Measurements from ENCODE around the gene RTL3. TPM values are rescaled to one million over a fixed set of nuclear protein-coding genes. Genes with fewer than 3 reads are reported as not detected.

RTL3 gene
- total and polyA plus RNA-seq, 2 donors from 2014 or later, result not detected

- no peak overlapping the region for H3K27ac ChIP-seq (ENCODE audit: low read depth in 2 of 2, low read length in 2 of 2)
- FAIRE-seq (no peak), DNase-seq (no peak)
- H3K36me3 ChIP-seq (ENCODE audit: control insufficient read depth in 2 of 3, insufficient read depth in 3 of 3, low read length in 3 of 3), result no peaks in the 10 kb centered on the region
- H3K4me3 ChIP-seq (ENCODE audit: low read length in 3 of 3), result no peak overlapping the region
- no peak for TF ChIP-seq CTCF (IDR thresholded peaks at IDR 0.05; ENCODE audit: borderline replicate concordance, extremely low read depth, insufficient read depth)
- H3K9me3 ChIP-seq (ENCODE audit: control insufficient read depth in 2 of 3, insufficient read depth in 1 of 3, low read length in 3 of 3), result no peaks in the 10 kb centered on the region
- H3K9ac ChIP-seq (ENCODE audit: low read length in 3 of 3), result no peak overlapping the region
- H3K27me3 ChIP-seq (ENCODE audit: control insufficient read depth, insufficient read depth, low read length), result no peaks in the 10 kb centered on the region
- H3K4me1 ChIP-seq (ENCODE audit: control insufficient read depth in 2 of 3, insufficient read depth in 2 of 3, low read depth in 1 of 3, low read length in 3 of 3), result no peaks in the 10 kb centered on the region
- intact Hi-C loops (cut with DNase I), result no loop called here
These were observed 14.1 kb upstream of the RTL3 start for GRCh38 chrX:78673246-78673645.

GRCh38 chrX:78665342-78665741, 6.2 kb upstream of the RTL3 start:
- Histone ChIP-seq H3K36me3 (ENCODE audit: control insufficient read depth in 2 of 3, insufficient read depth in 3 of 3, low read length in 3 of 3) (no peaks in the 10 kb centered on the region), H3K4me1 (ENCODE audit: control insufficient read depth in 2 of 3, insufficient read depth in 2 of 3, low read depth in 1 of 3, low read length in 3 of 3) (no peaks in the 10 kb centered on the region), H3K9me3 (ENCODE audit: control insufficient read depth in 2 of 3, insufficient read depth in 1 of 3, low read length in 3 of 3) (no peaks in the 10 kb centered on the region), H3K27me3 (ENCODE audit: control insufficient read depth, insufficient read depth, low read length) (no peaks in the 10 kb centered on the region), H3K4me3 (ENCODE audit: low read length in 3 of 3) (no peak overlapping the region), H3K27ac (ENCODE audit: low read depth in 2 of 2, low read length in 2 of 2) (no peak overlapping the region), H3K9ac (ENCODE audit: low read length in 3 of 3) (no peak overlapping the region)
- FAIRE-seq (no peak), DNase-seq (no peak)
- TF ChIP-seq CTCF (IDR thresholded peaks at IDR 0.05; ENCODE audit: borderline replicate concordance, extremely low read depth, insufficient read depth), result no peak
- intact Hi-C loops (cut with DNase I), result no loop called here

GRCh38 chrX:78661836-78662235, 2.7 kb upstream of the RTL3 start:
- FAIRE-seq (no peak), DNase-seq (no peak)
- H3K36me3 ChIP-seq (ENCODE audit: control insufficient read depth in 2 of 3, insufficient read depth in 3 of 3, low read length in 3 of 3), result no peaks in the 10 kb centered on the region
- no peak overlapping the region for H3K9ac ChIP-seq (ENCODE audit: low read length in 3 of 3)
- no peak for TF ChIP-seq CTCF (IDR thresholded peaks at IDR 0.05; ENCODE audit: borderline replicate concordance, extremely low read depth, insufficient read depth)
- H3K4me1 ChIP-seq (ENCODE audit: control insufficient read depth in 2 of 3, insufficient read depth in 2 of 3, low read depth in 1 of 3, low read length in 3 of 3), result no peaks in the 10 kb centered on the region
- H3K27ac ChIP-seq (ENCODE audit: low read depth in 2 of 2, low read length in 2 of 2), result no peak overlapping the region
- H3K4me3 ChIP-seq (ENCODE audit: low read length in 3 of 3), result no peak overlapping the region
- intact Hi-C loops (cut with DNase I), result no loop called here
- H3K9me3 ChIP-seq (ENCODE audit: control insufficient read depth in 2 of 3, insufficient read depth in 1 of 3, low read length in 3 of 3), result no peaks in the 10 kb centered on the region
- no peaks in the 10 kb centered on the region for H3K27me3 ChIP-seq (ENCODE audit: control insufficient read depth, insufficient read depth, low read length)

- no peak overlapping the region for H3K4me3 ChIP-seq (ENCODE audit: low read length in 3 of 3)
- no peak for TF ChIP-seq CTCF (IDR thresholded peaks at IDR 0.05; ENCODE audit: borderline replicate concordance, extremely low read depth, insufficient read depth)
- no peak overlapping the region for H3K9ac ChIP-seq (ENCODE audit: low read length in 3 of 3)
- no peak overlapping the region for H3K27ac ChIP-seq (ENCODE audit: low read depth in 2 of 2, low read length in 2 of 2)
- intact Hi-C loops (cut with DNase I), result no loop called here
- H3K9me3 ChIP-seq (ENCODE audit: control insufficient read depth in 2 of 3, insufficient read depth in 1 of 3, low read length in 3 of 3), result no peaks in the 10 kb centered on the region
- FAIRE-seq (no peak), DNase-seq (no peak)
- no peaks in the 10 kb centered on the region for H3K27me3 ChIP-seq (ENCODE audit: control insufficient read depth, insufficient read depth, low read length)
- no peaks in the 10 kb centered on the region for H3K4me1 ChIP-seq (ENCODE audit: control insufficient read depth in 2 of 3, insufficient read depth in 2 of 3, low read depth in 1 of 3, low read length in 3 of 3)
- H3K36me3 ChIP-seq (ENCODE audit: control insufficient read depth in 2 of 3, insufficient read depth in 3 of 3, low read length in 3 of 3), result no peaks in the 10 kb centered on the region
These were observed 827 bp upstream of the RTL3 start for GRCh38 chrX:78659955-78660354.
